ENCODE results near the gene GRIK3. TPM values are rescaled to one million over a fixed set of nuclear protein-coding genes. Genes with fewer than 3 reads are reported as not detected.

GRIK3 gene
- total RNA-seq, 2 donors from 2014 or later, result 0.30 to 0.55 TPM

GRCh38 chr1:36947384-36947783 lies 86.9 kb downstream of the GRIK3 start:
- DNase-seq (ENCODE audit: low spot score), result no peak
- no peak overlapping the region for H3K4me3 ChIP-seq
- no peaks in the 10 kb centered on the region for H3K27me3 ChIP-seq
- H3K9me3 ChIP-seq, result no peaks in the 10 kb centered on the region
- no peaks in the 10 kb centered on the region for H3K36me3 ChIP-seq
- no peaks in the 10 kb centered on the region for H3K4me1 ChIP-seq
- TF ChIP-seq CTCF (IDR thresholded peaks at IDR 0.05), result no peak
- no peak overlapping the region for H3K27ac ChIP-seq

GRCh38 chr1:36944883-36945282 lies 89.4 kb downstream of the GRIK3 start:
- Histone ChIP-seq H3K27me3 (no peaks in the 10 kb centered on the region), H3K4me1 (no peaks in the 10 kb centered on the region), H3K27ac (no peak overlapping the region), H3K9me3 (no peaks in the 10 kb centered on the region), H3K36me3 (no peaks in the 10 kb centered on the region), H3K4me3 (no peak overlapping the region)
- DNase-seq (ENCODE audit: low spot score), result no peak
- TF ChIP-seq CTCF (IDR thresholded peaks at IDR 0.05), result no peak

GRCh38 chr1:36942148-36942547 lies 92.2 kb downstream of the GRIK3 start:
- Histone ChIP-seq H3K9me3 (no peaks in the 10 kb centered on the region), H3K4me1 (no peaks in the 10 kb centered on the region), H3K36me3 (no peaks in the 10 kb centered on the region), H3K27me3 (no peaks in the 10 kb centered on the region), H3K27ac (no peak overlapping the region), H3K4me3 (no peak overlapping the region)
- TF ChIP-seq CTCF (IDR thresholded peaks at IDR 0.05), result no peak
- no peak for DNase-seq (ENCODE audit: low spot score)

- Histone ChIP-seq H3K27me3 (no peaks in the 10 kb centered on the region), H3K9me3 (no peaks in the 10 kb centered on the region), H3K27ac (no peak overlapping the region), H3K4me1 (no peaks in the 10 kb centered on the region), H3K36me3 (no peaks in the 10 kb centered on the region), H3K4me3 (no peak overlapping the region)
- DNase-seq (ENCODE audit: low spot score), result no peak
- no peak for TF ChIP-seq CTCF (IDR thresholded peaks at IDR 0.05)
These were observed 92.9 kb downstream of the GRIK3 start for GRCh38 chr1:36941316-36941978.

- Histone ChIP-seq H3K27ac (no peak overlapping the region), H3K27me3 (no peaks in the 10 kb centered on the region), H3K36me3 (no peaks in the 10 kb centered on the region), H3K4me1 (no peaks in the 10 kb centered on the region), H3K9me3 (no peaks in the 10 kb centered on the region), H3K4me3 (no peak overlapping the region)
- TF ChIP-seq CTCF (IDR thresholded peaks at IDR 0.05), result no peak
- no peak for DNase-seq (ENCODE audit: low spot score)
These were observed 95.5 kb downstream of the GRIK3 start for GRCh38 chr1:36938819-36939218.

- Histone ChIP-seq H3K9me3 (no peaks in the 10 kb centered on the region), H3K36me3 (no peaks in the 10 kb centered on the region), H3K27me3 (no peaks in the 10 kb centered on the region), H3K27ac (no peak overlapping the region), H3K4me1 (no peaks in the 10 kb centered on the region), H3K4me3 (no peak overlapping the region)
- no peak for TF ChIP-seq CTCF (IDR thresholded peaks at IDR 0.05)
- no peak for DNase-seq (ENCODE audit: low spot score)
These were observed 96.9 kb downstream of the GRIK3 start for GRCh38 chr1:36937371-36937770.
